ENCODE measurements around the gene RICTOR.
"Not testable (repeated sequence)": the region's sequence is repeated elsewhere in the genome, so short reads cannot be mapped to it uniquely, and the experiment has no call there.

Gene RICTOR

DNA sequence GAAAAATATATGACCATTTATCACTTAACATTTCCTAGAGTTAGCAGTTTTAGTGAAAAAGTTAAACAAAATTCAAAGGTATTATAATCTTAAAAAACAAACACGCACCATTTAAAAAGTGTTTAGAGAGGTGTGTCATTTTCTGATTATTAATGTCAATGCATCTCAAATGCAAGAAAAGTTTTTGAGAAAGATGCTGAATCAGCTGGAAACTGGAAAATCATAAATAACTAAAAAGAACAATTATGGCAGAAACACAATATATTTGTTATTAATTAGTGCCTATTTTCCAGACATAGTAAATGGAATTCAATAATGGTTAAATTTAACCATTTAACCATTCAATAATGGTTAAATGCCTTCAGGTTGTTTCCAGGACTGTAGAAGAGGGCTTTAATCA is 64.9 kb downstream of the RICTOR start:
- FAIRE-seq: no peak

- no peak for FAIRE-seq
Measured at GRCh38 chr5:39006650-39007049, 67.5 kb downstream of the RICTOR start.

GRCh38 chr5:39005566-39006232 is 68.5 kb downstream of the RICTOR start:
- no peak for FAIRE-seq

DNA sequence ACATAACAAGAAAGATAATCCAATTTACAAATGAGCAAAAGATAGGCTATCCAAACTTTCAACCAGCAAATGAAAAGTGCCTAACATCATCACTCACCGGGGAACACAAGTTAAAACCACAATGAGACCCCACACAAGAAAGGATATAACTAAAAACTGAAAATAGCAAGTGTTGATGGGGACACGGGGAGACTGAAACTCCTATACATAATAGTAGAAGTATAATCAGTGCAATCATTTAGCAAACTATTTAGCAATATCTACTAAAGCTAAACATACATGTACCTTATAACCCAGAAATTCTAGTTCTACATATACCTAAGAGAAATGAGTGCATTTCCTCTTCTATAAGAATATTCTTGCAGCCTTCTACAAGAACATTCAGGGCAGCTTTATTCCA is 72.5 kb downstream of the RICTOR start:
- no peak for FAIRE-seq

GRCh38 chr5:38999037-38999436 is 75.2 kb downstream of the RICTOR start:
- FAIRE-seq: no peak

GRCh38 chr5:38997591-38997990 is 76.6 kb downstream of the RICTOR start:
- FAIRE-seq: no peak

DNA sequence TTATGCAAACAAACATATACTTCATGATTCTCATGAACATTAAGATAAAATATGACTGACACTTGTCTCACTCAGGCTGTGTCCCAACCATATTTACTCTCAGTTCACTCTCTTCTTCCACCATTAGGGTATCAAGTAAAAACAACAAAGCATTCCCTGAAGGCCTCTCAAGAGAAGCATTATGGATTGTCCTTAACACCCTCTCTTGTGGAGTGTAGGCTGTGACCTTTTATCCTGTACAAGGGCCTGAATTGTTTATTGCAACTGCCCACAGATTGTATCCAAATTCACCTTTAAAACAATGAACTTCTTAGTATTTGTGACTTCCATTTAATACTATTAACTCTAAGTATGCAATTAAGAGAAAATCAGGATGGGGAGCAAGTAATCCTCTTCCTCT is 78.1 kb downstream of the RICTOR start:
- FAIRE-seq: no peak

DNA sequence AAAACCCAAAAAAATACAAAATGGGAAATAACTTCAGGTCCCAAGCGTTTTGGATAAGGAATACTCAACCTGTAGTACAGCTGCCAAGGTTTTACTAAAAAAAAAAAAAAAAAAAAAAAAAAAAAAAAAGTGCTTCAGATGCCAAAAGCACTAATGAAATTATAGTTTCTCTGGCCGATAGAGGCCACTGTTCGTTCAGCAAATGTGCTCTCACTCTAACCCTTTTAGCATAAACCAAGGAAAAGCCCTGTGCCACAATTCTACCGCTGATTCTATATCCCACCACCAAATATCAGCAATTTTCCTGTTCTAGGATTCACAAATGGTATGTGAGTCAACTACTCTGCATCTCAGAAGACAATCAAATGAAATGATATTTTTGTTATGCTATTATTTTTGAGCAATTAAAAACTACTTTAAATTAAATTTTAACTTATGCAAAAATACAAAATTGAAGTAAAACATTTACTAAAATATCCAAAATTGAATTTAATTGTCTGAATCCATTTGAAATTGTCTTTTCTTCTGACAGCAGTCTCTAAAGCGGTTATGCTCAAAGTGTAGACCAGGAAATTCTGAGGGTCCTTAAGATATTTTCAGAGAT is 79.8 kb downstream of the RICTOR start:
- peak; percentile 55 for FAIRE-seq

- not testable (repeated sequence) for FAIRE-seq
Measured at GRCh38 chr5:38989974-38990719, 84.1 kb downstream of the RICTOR start.

DNA sequence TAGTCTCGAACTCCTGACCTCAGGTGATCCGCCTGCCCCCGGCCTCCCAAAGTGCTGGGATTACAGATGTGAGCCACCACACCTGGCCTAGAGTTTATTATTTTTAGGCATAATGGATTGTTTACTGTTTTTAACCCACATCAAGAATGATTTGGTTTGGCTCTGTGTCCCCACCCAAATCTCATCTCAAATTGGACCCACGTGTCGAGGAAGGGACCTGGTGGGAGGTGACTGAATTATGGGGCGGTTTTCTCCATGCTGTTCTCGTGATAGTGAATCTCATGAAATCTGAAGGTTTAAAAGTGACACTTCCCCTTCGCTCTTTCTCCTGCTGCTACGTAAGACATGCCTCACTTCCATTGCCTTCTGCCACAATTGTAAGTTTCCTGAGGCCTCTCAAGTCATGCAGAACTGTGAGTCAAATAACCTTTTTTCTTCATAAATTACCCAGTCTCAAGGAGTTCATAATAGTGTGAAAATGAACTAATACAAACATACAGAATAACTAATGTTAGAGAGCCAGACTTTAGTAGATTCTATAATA is 88.2 kb downstream of the RICTOR start:
- FAIRE-seq: no peak

GRCh38 chr5:38979535-38979934 is 94.7 kb downstream of the RICTOR start:
- no peak for FAIRE-seq

GRCh38 chr5:38978036-38978435 is 96.2 kb downstream of the RICTOR start:
- FAIRE-seq: no peak

- FAIRE-seq: no peak
Measured at GRCh38 chr5:38968665-38969064, 105.5 kb downstream of the RICTOR start.

GRCh38 chr5:38961691-38962090 is 112.5 kb downstream of the RICTOR start:
- no peak for FAIRE-seq

GRCh38 chr5:38953426-38954012 is 120.7 kb downstream of the RICTOR start:
- FAIRE-seq: peak; percentile 13

GRCh38 chr5:38948501-38948900 is 125.7 kb downstream of the RICTOR start:
- no peak for FAIRE-seq

- no peak for FAIRE-seq
Measured at GRCh38 chr5:38944282-38944681, 129.9 kb downstream of the RICTOR start.

DNA sequence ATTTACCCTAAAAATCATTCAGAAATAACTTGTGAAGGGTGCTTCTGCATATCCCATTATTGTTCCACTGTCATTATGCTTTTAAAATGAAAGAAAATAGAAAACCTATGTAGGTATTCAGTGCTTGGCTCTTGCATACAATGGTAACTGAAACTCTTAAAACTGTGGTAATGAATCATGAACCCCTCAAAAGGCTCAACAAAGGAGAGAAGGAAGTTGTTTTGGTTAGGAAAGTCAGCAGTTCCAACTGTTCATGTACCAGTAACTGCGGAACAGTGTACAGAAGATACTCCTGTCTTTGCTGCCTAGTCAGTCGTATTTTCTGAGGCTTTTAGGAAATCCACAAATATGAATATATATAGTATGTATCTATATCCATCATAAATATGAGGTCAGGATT is 132.3 kb downstream of the RICTOR start:
- no peak for FAIRE-seq

- FAIRE-seq: no peak
Measured at GRCh38 chr5:38940230-38940858, 133.9 kb downstream of the RICTOR start.

- FAIRE-seq: no peak
Measured at GRCh38 chr5:38938973-38939372, 135.2 kb downstream of the RICTOR start.

GRCh38 chr5:38938424-38938823 is 135.8 kb downstream of the RICTOR start:
- no peak for FAIRE-seq

GRCh38 chr5:38936269-38936668 is 137.9 kb downstream of the RICTOR start:
- FAIRE-seq: no peak

GRCh38 chr5:38935437-38935836 is 138.8 kb downstream of the RICTOR start:
- FAIRE-seq: no peak

All from TTC549 (cell line).